H1 (cell line): ENCODE results near the gene ZKSCAN8. TPM values are rescaled to one million over a fixed set of nuclear protein-coding genes. Genes with fewer than 3 reads are reported as not detected.

Experiments
- ASH2L ChIP-seq: fragments of 200-600, 300-600 bp; sonication (generic); IDR thresholded peaks from one replicate; pipeline ENCODE4 v1.7.1; 2017; ENCODE audit warnings: low read length
- HDAC2 ChIP-seq, 2 experiments: fragments of 300-600 bp in 1 of 2; sonication (generic) in 1 of 2; IDR thresholded peaks; 2 replicates each; pipeline ENCODE4 v1.6.1; 2011 to 2012; ENCODE audit warnings: low read depth in 2 of 2, low read length in 2 of 2, mild to moderate bottlenecking in 2 of 2, moderate library complexity in 2 of 2, borderline replicate concordance in 1 of 2, inconsistent platforms in 1 of 2
- KDM1A ChIP-seq: fragments of 200-600, 300-600 bp; sonication (generic); IDR thresholded peaks from 2 replicates; pipeline ENCODE4 v1.7.1; 2016; ENCODE audit warnings: mild to moderate bottlenecking, low read length, borderline replicate concordance
- NANOG ChIP-seq: IDR thresholded peaks from 2 replicates; pipeline ENCODE4 v1.6.1; 2011; ENCODE audit warnings: low read length, low read depth, mild to moderate bottlenecking, inconsistent platforms; ENCODE audit not compliant: insufficient read depth, poor library complexity, severe bottlenecking
- SIN3A ChIP-seq, 2 experiments: IDR thresholded peaks in 1 of 2; conservative IDR thresholded peaks in 1 of 2; 2 replicates each; pipeline ENCODE4 v1.6.1; 2011 to 2012; ENCODE audit warnings: low read length in 2 of 2, improper control_type of control experiment in 1 of 2, low read depth in 1 of 2, mild to moderate bottlenecking in 1 of 2
- TAF1 ChIP-seq: IDR thresholded peaks from 2 replicates; pipeline ENCODE4 v1.6.1; 2011; ENCODE audit warnings: mild to moderate bottlenecking, low read depth, low read length
- TBP ChIP-seq: IDR thresholded peaks from 2 replicates; pipeline ENCODE4 v1.6.1; 2011; ENCODE audit warnings: low read depth, low read length, improper control_type of control experiment
- YY1 ChIP-seq: IDR thresholded peaks from 2 replicates; pipeline ENCODE4 v1.6.1; 2011; ENCODE audit warnings: low read depth, mild to moderate bottlenecking, low read length
- polyA plus RNA-seq, 7 experiments: library from polyadenylated mRNA; depleted of rRNA in 3 of 7; stranded (reverse) in 5 of 7; unstranded in 2 of 7; fragments of >200 nt in 5 of 7; fragments of 200-250 nt in 2 of 7; gene quantifications; 1 replicate in 5 of 7; 2 replicates in 1 of 7; 4 replicates in 1 of 7; pipeline versions ENCODE4 v1.2.1 to v1.2.3, GENCODE V29; 2011 to 2013; ENCODE audit warnings: missing spikeins in 2 of 7, mixed read lengths in 2 of 7
- total RNA-seq: library from RNA; stranded (reverse); fragmentation: NEBNext Ultra II Directional; extraction: Animal tissue kit (Norgen Biotek cat#: 25700); gene quantifications from 2 replicates; pipeline ENCODE4 v1.2.1, GENCODE V29; 2021
- TF ChIP-seq, protein P1 (sequence below): fragments of 300-600 bp; sonication (generic); IDR thresholded peaks from 2 replicates; pipeline ENCODE4 v1.7.1; 2012; ENCODE audit warnings: low read length, moderate library complexity, mild to moderate bottlenecking, inconsistent platforms; ENCODE audit not compliant: insufficient replicate concordance

Gene ZKSCAN8
- total and polyA plus RNA-seq, 2 of the 8 experiments (the other 6 are each of a cell fraction or from before 2014, with no cell fraction given) = 10.7 to 24.1 TPM

DNA sequence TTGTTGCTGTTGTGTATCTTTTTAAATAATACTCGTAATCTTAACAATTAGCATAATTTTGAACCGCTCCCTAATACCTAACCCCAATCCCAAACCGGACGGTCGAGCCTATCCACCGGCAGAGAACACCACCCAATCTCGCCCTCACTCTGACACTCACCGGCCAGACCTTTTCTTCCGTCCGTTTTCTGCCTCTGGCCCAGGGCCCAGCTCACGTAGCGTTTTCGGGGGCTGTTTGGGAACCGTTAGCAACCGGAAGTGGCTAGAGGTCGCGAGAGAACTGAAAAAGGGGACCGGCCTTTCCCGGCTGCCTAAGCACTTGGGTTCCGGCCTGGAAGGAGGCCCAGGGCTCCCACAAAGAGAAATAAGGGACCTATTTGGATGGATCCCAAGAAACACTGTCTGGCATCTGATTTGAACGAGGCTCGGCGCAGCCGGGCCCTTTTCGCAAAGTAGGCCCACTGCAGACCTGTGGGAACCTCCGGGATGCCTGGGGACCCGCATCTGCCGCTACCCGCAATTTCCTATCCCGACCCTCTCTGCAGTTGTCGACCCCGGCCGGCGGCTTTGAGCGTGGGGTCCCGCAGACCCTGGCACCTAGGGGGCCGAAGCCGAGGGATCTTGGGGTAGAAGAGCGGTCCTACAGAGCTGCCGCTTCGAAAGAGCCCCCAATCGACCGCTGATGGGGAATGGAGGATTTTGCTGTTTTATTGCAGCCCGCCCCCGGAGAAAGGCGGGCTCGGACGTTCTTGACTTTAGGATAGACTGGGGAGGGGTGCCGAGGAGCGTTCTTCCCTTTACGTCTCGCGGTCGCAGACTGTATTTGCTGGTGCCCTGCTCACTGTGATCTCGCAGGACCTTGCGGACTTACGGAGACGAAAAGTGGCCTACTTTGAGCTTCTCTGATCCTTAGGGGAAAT lies 4.8 kb upstream of the ZKSCAN8 start (continued):
- TF ChIP-seq NANOG = no peak
- peak; percentile 62 to 94; a peak in 2 of 4 replicates for TF ChIP-seq SIN3A (conservative IDR thresholded peaks at IDR 0.05 in 1 of 2, IDR thresholded peaks at IDR 0.05 in 1 of 2; ENCODE audit: low read depth in 1 of 2, low read length in 2 of 2)
- TF ChIP-seq TAF1 = peak; percentile 95
- TF ChIP-seq KDM1A = peak; percentile 96
- peak; percentile 73 for TF ChIP-seq YY1
- peak; percentile 94 for TF ChIP-seq ASH2L
- TF ChIP-seq, protein P1, sequence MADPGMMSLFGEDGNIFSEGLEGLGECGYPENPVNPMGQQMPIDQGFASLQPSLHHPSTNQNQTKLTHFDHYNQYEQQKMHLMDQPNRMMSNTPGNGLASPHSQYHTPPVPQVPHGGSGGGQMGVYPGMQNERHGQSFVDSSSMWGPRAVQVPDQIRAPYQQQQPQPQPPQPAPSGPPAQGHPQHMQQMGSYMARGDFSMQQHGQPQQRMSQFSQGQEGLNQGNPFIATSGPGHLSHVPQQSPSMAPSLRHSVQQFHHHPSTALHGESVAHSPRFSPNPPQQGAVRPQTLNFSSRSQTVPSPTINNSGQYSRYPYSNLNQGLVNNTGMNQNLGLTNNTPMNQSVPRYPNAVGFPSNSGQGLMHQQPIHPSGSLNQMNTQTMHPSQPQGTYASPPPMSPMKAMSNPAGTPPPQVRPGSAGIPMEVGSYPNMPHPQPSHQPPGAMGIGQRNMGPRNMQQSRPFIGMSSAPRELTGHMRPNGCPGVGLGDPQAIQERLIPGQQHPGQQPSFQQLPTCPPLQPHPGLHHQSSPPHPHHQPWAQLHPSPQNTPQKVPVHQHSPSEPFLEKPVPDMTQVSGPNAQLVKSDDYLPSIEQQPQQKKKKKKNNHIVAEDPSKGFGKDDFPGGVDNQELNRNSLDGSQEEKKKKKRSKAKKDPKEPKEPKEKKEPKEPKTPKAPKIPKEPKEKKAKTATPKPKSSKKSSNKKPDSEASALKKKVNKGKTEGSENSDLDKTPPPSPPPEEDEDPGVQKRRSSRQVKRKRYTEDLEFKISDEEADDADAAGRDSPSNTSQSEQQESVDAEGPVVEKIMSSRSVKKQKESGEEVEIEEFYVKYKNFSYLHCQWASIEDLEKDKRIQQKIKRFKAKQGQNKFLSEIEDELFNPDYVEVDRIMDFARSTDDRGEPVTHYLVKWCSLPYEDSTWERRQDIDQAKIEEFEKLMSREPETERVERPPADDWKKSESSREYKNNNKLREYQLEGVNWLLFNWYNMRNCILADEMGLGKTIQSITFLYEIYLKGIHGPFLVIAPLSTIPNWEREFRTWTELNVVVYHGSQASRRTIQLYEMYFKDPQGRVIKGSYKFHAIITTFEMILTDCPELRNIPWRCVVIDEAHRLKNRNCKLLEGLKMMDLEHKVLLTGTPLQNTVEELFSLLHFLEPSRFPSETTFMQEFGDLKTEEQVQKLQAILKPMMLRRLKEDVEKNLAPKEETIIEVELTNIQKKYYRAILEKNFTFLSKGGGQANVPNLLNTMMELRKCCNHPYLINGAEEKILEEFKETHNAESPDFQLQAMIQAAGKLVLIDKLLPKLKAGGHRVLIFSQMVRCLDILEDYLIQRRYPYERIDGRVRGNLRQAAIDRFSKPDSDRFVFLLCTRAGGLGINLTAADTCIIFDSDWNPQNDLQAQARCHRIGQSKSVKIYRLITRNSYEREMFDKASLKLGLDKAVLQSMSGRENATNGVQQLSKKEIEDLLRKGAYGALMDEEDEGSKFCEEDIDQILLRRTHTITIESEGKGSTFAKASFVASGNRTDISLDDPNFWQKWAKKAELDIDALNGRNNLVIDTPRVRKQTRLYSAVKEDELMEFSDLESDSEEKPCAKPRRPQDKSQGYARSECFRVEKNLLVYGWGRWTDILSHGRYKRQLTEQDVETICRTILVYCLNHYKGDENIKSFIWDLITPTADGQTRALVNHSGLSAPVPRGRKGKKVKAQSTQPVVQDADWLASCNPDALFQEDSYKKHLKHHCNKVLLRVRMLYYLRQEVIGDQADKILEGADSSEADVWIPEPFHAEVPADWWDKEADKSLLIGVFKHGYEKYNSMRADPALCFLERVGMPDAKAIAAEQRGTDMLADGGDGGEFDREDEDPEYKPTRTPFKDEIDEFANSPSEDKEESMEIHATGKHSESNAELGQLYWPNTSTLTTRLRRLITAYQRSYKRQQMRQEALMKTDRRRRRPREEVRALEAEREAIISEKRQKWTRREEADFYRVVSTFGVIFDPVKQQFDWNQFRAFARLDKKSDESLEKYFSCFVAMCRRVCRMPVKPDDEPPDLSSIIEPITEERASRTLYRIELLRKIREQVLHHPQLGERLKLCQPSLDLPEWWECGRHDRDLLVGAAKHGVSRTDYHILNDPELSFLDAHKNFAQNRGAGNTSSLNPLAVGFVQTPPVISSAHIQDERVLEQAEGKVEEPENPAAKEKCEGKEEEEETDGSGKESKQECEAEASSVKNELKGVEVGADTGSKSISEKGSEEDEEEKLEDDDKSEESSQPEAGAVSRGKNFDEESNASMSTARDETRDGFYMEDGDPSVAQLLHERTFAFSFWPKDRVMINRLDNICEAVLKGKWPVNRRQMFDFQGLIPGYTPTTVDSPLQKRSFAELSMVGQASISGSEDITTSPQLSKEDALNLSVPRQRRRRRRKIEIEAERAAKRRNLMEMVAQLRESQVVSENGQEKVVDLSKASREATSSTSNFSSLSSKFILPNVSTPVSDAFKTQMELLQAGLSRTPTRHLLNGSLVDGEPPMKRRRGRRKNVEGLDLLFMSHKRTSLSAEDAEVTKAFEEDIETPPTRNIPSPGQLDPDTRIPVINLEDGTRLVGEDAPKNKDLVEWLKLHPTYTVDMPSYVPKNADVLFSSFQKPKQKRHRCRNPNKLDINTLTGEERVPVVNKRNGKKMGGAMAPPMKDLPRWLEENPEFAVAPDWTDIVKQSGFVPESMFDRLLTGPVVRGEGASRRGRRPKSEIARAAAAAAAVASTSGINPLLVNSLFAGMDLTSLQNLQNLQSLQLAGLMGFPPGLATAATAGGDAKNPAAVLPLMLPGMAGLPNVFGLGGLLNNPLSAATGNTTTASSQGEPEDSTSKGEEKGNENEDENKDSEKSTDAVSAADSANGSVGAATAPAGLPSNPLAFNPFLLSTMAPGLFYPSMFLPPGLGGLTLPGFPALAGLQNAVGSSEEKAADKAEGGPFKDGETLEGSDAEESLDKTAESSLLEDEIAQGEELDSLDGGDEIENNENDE = no peak
- peak; percentile 96 to 99 for TF ChIP-seq HDAC2 (IDR thresholded peaks at IDR 0.05; ENCODE audit: borderline replicate concordance in 1 of 2, low read depth in 2 of 2, low read length in 2 of 2)
- peak; percentile 92 for TF ChIP-seq TBP
